Esophagus muscularis mucosa (tissue), 3 donors: ENCODE data around the gene PAX1.

ENCODE experiments used
- POLR2A ChIP-seq: fragments of 450-650 bp; IDR thresholded peaks from one replicate; pipeline ENCODE4 v1.6.1; 2017; ENCODE audit warnings: antibody characterized with exemption, moderate library complexity, mild to moderate bottlenecking, low read depth
- TF ChIP-seq, protein P1 (sequence below), 3 experiments: fragments of 200-600 bp in 2 of 3; fragments of 450-650 bp in 1 of 3; sonication (generic) in 2 of 3; IDR thresholded peaks; one replicate each; pipeline ENCODE4 v1.5.1; 2017 to 2019; ENCODE audit warnings: antibody characterized with exemption in 3 of 3, mild to moderate bottlenecking in 2 of 3, moderate library complexity in 1 of 3

DNA sequence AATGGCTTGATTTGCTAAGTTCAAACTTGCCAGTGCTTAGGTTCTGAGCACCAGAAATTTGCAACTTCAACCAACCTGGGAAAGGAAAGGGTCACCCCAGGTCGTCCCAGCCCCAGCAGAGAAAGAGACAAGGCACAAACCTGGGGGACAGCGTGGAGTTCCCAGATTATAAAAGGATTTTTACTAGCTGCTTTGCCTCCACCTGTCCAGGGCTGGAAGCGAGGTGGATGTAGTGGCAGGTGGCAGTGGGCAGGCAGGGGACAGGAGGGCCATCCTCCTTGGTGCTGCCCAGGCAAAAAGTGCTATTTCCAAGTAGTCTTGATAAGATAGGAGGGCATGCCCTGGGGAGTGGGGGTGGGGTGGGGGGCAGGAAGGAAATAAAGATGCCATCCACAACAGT lies 4.9 kb downstream of the PAX1 start:
- TF ChIP-seq, protein P1, sequence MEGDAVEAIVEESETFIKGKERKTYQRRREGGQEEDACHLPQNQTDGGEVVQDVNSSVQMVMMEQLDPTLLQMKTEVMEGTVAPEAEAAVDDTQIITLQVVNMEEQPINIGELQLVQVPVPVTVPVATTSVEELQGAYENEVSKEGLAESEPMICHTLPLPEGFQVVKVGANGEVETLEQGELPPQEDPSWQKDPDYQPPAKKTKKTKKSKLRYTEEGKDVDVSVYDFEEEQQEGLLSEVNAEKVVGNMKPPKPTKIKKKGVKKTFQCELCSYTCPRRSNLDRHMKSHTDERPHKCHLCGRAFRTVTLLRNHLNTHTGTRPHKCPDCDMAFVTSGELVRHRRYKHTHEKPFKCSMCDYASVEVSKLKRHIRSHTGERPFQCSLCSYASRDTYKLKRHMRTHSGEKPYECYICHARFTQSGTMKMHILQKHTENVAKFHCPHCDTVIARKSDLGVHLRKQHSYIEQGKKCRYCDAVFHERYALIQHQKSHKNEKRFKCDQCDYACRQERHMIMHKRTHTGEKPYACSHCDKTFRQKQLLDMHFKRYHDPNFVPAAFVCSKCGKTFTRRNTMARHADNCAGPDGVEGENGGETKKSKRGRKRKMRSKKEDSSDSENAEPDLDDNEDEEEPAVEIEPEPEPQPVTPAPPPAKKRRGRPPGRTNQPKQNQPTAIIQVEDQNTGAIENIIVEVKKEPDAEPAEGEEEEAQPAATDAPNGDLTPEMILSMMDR (IDR thresholded peaks at IDR 0.05) = no peak
- TF ChIP-seq POLR2A = no peak
